Stimulated activated CD8-positive, alpha-beta memory T cell treated with anti-CD3 and anti-CD28 coated beads, Interleukin-15, amount 100 ng/mL, for 1 hour (primary cell): ENCODE measurements around the gene WTIP.
"Not testable (repeated sequence)": the region's sequence is repeated elsewhere in the genome, so short reads cannot be mapped to it uniquely, and the experiment has no call there.

Experiments used
- DNase-seq: peaks from one replicate; pipeline ENCODE4 v3.0.0-alpha.2; 2020; ENCODE audit warnings: low read depth

Gene WTIP

GRCh38 chr19:34504273-34504808, 22.8 kb downstream of the WTIP start:
- no peak for DNase-seq

- no peak for DNase-seq
These were observed 23.3 kb downstream of the WTIP start for GRCh38 chr19:34504809-34505291.

GRCh38 chr19:34505321-34506025, 23.9 kb downstream of the WTIP start:
- no peak for DNase-seq

GRCh38 chr19:34506026-34506370, 24.4 kb downstream of the WTIP start:
- no peak for DNase-seq

- DNase-seq: no peak
These were observed 26.0 kb downstream of the WTIP start for GRCh38 chr19:34507414-34508067.

GRCh38 chr19:34508540-34508939, 27.0 kb downstream of the WTIP start:
- DNase-seq: no peak

- not testable (repeated sequence) for DNase-seq
These were observed 29.3 kb downstream of the WTIP start for GRCh38 chr19:34510904-34511303.

- DNase-seq: no peak
These were observed 30.8 kb downstream of the WTIP start for GRCh38 chr19:34512254-34512822.

- DNase-seq: no peak
These were observed 32.2 kb downstream of the WTIP start for GRCh38 chr19:34513767-34514166.

GRCh38 chr19:34519602-34520001, 38.0 kb downstream of the WTIP start:
- DNase-seq: no peak

GRCh38 chr19:34523408-34523807, 41.9 kb downstream of the WTIP start:
- no peak for DNase-seq

GRCh38 chr19:34525001-34525400, 43.4 kb downstream of the WTIP start:
- DNase-seq: no peak

GRCh38 chr19:34534206-34534605, 52.6 kb downstream of the WTIP start:
- no peak for DNase-seq

- DNase-seq: no peak
These were observed 57.8 kb downstream of the WTIP start for GRCh38 chr19:34539396-34539795.

- no peak for DNase-seq
These were observed 59.4 kb downstream of the WTIP start for GRCh38 chr19:34540811-34541557.

GRCh38 chr19:34549833-34550232, 68.3 kb downstream of the WTIP start:
- no peak for DNase-seq

GRCh38 chr19:34555447-34555846, 73.9 kb downstream of the WTIP start:
- no peak for DNase-seq

- no peak for DNase-seq
These were observed 74.9 kb downstream of the WTIP start for GRCh38 chr19:34556488-34556887.

GRCh38 chr19:34559045-34559444, 77.5 kb downstream of the WTIP start:
- no peak for DNase-seq

GRCh38 chr19:34560229-34560628, 78.7 kb downstream of the WTIP start:
- DNase-seq: no peak
